ENCODE data around the gene DGKI.

DGKI gene

GRCh38 chr7:137519947-137520346 is 326.8 kb downstream of the DGKI start:
- no peak for DNase-seq

GRCh38 chr7:137519181-137519691 is 327.5 kb downstream of the DGKI start:
- no peak for DNase-seq

GRCh38 chr7:137513091-137513490 is 333.7 kb downstream of the DGKI start:
- DNase-seq, result no peak

- DNase-seq, result no peak
Observed at GRCh38 chr7:137507096-137507495, 339.7 kb downstream of the DGKI start.

- no peak for DNase-seq
Observed at GRCh38 chr7:137506031-137506430, 340.7 kb downstream of the DGKI start.

GRCh38 chr7:137501562-137501961 is 345.2 kb downstream of the DGKI start:
- DNase-seq, result no peak

GRCh38 chr7:137492889-137493288 is 353.9 kb downstream of the DGKI start:
- no peak for DNase-seq

- DNase-seq, result no peak
Observed at GRCh38 chr7:137489880-137490279, 356.9 kb downstream of the DGKI start.

- DNase-seq, result no peak
Observed at GRCh38 chr7:137488038-137488437, 358.7 kb downstream of the DGKI start.

- no peak for DNase-seq
Observed at GRCh38 chr7:137485818-137486217, 361.0 kb downstream of the DGKI start.

GRCh38 chr7:137484326-137484725 is 362.4 kb downstream of the DGKI start:
- DNase-seq, result no peak

GRCh38 chr7:137482466-137482865 is 364.3 kb downstream of the DGKI start:
- no peak for DNase-seq

- DNase-seq, result no peak
Observed at GRCh38 chr7:137480824-137481365, 365.9 kb downstream of the DGKI start.

GRCh38 chr7:137480401-137480800 is 366.4 kb downstream of the DGKI start:
- DNase-seq, result no peak

GRCh38 chr7:137476937-137477336 is 369.8 kb downstream of the DGKI start:
- DNase-seq, result no peak

GRCh38 chr7:137475966-137476365 is 370.8 kb downstream of the DGKI start:
- no peak for DNase-seq

GRCh38 chr7:137474540-137475026 is 372.2 kb downstream of the DGKI start:
- no peak for DNase-seq

GRCh38 chr7:137471128-137471527 is 375.6 kb downstream of the DGKI start:
- no peak for DNase-seq

GRCh38 chr7:137469858-137470257 is 376.9 kb downstream of the DGKI start:
- DNase-seq, result no peak

- DNase-seq, result no peak
Observed at GRCh38 chr7:137469191-137469811, 377.5 kb downstream of the DGKI start.

GRCh38 chr7:137462847-137463246 is 383.9 kb downstream of the DGKI start:
- DNase-seq, result no peak

GRCh38 chr7:137462074-137462715 is 384.6 kb downstream of the DGKI start:
- no peak for DNase-seq

GRCh38 chr7:137458399-137458798 is 388.4 kb downstream of the DGKI start:
- DNase-seq, result no peak

- no peak for DNase-seq
Observed at GRCh38 chr7:137454767-137455166, 392.0 kb downstream of the DGKI start.
